GM19455 (cell line): Measurements from ENCODE around the gene OR51T1.
"Not testable (repeated sequence)": the region's sequence is repeated elsewhere in the genome, so short reads cannot be mapped to it uniquely, and the experiment has no call there.

Source experiments
- ATAC-seq: cut with Tn5 transposase; IDR thresholded peaks from one replicate; pipeline ENCODE4 v1.9.1; 2021; ENCODE audit not compliant: unreplicated experiment

Gene OR51T1, protein sequence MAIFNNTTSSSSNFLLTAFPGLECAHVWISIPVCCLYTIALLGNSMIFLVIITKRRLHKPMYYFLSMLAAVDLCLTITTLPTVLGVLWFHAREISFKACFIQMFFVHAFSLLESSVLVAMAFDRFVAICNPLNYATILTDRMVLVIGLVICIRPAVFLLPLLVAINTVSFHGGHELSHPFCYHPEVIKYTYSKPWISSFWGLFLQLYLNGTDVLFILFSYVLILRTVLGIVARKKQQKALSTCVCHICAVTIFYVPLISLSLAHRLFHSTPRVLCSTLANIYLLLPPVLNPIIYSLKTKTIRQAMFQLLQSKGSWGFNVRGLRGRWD

DNA sequence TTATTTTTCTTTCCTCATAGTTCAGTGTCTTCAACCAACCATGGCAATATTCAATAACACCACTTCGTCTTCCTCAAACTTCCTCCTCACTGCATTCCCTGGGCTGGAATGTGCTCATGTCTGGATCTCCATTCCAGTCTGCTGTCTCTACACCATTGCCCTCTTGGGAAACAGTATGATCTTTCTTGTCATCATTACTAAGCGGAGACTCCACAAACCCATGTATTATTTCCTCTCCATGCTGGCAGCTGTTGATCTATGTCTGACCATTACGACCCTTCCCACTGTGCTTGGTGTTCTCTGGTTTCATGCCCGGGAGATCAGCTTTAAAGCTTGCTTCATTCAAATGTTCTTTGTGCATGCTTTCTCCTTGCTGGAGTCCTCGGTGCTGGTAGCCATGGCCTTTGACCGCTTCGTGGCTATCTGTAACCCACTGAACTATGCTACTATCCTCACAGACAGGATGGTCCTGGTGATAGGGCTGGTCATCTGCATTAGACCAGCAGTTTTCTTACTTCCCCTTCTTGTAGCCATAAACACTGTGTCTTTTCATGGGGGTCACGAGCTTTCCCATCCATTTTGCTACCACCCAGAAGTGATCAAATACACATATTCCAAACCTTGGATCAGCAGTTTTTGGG is at the start of gene OR51T1:
Gene OR51T1, plus strand, starts transcription at position 41 of the 641 bp plus-strand sequence. Its CDS starts 0 bp downstream, at position 41.
- ATAC-seq = no peak

DNA sequence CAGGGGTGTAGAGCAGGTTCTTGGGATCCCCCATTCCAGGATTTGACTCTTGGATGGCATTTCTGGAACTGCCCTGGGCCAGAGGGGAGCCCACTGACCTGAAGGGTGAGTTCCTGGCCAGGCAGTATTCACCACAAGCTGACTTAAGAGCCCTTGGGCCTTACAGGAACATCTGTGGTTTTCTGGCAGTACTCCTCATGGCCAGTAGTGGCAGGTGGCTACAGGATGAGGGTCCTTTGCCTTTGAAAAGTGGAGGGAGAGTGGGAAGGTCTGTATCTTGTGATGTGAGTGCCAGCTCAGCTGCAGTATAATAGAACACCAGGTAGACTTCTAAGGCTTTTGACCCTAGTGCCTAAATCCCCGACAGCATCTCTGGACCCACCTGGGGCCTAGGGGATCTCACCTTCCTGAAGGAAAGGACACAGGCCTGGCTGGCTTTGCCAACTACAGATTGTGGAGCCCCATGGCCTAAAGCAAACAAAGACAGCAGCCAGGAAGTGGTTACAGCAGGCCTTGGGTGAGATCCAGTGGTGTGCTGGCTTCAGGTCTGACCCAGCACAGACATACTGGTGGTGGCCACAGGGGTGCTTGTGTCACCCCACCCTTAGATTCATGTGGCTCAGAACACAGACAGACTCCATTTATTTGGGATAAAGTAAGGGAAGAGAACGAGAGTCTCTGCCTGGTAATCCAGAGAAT is 41.7 kb upstream of the OR51T1 start:
- ATAC-seq = no peak

DNA sequence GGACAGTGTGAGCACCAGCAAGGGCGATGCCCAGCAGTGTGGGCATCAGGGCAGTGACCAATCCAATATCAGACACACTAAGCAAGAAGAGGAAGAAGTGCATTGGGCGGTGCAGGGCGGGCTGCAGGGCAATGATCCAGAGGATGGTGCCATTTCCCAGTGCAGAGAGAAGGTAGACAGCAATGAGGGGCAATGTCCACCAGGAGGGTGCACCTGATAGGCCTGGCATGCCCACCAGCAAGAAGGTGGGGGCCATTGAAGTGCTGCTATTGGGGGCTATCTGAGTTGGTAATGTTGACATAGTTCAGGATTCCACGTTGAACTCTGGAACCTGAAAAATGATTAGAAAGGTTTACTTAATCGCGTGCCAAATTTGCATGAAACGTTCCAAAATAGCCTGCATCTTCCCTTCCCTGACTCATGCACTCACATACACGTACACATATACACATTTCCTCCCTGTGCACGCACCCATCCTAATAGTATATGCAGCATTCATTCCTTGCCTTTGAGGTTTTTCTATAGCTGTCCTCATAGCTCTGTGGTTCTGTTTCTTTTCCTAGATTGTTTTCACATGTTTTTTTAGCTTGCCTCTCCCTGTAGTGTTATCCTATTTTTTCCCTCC is 32.7 kb upstream of the OR51T1 start, which contains the start of gene OR51S1:
Gene OR51S1, minus strand, starts transcription at position 301 of the 625 bp plus-strand sequence. Its CDS starts 0 bp downstream, at position 301.
- no peak for ATAC-seq

DNA sequence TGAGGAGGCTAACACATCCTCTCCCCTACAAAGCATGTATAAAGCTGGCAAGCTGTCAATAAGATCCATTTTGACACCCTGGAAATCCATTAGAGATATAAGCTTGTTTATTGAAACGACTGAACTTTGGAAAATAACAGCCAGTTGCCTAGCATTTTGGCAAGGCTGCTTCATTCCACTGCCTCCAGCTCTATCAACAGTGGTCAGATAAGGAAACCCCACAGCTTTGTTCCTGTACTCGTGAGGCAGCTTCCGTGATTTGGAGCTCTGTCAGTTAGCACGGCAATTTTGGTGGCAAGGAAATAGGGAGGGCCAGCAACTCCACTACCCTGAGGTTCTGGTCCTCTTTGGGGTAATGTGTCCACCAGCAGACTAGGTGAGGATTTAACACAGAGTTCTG is 30.7 kb upstream of the OR51T1 start:
- ATAC-seq = no peak

DNA sequence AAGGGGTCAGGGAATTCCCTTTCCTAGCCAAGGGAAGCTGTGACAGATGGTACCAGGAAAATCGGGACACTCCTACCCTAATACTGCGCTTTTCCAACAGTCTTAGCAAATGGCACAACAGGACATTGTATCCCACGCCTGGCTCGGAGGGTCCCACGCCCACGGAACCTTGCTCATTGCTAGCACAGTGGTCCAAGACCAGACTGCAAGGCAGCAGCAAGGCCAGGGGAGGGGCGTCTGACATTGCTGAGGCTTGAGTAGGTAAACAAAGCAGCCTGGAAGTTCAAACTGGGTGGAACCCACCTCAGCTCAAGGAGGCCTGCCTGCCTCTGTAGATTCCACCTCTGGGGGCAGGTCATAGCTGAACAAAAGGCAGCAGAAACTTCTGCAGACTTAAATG is 27.4 kb upstream of the OR51T1 start:
- ATAC-seq = not testable (repeated sequence)

DNA sequence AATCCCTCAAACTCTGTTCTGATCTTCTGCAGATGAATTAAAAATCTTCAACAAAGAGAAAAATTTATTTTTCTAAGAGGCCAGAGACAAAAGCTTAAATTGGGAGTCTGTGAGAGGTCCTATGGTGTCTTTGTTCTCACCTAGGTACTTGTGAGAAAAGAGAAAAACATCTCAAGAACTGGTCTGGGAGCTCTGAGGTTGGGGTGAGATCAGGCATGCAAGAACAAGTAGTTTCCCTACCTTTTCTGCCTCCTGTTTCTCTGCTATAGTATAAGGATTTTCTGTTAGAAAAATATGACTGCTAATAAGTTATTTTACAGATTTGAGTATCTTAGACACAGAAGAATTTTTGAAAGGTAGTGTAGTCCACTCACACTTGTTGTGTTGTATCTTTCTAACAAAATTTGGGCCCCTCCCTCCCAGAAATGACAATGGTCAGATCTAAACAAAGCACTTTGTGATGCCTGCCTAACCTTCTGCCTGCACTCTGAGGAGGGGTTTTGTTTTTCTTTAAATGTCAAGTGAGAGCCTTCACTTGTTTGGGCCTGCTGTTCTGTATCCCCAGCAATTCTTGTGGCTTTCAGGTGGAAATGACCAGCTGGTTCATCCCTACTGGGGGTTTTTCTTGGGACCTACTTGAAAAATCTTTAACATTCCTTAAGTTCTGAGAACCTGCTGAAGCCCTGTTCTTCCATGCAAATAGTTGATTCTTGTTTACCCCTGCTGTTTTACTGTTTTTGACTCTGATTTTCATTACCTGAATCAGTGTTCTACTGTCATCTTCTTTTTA is 19.1 kb upstream of the OR51T1 start:
- no peak for ATAC-seq

DNA sequence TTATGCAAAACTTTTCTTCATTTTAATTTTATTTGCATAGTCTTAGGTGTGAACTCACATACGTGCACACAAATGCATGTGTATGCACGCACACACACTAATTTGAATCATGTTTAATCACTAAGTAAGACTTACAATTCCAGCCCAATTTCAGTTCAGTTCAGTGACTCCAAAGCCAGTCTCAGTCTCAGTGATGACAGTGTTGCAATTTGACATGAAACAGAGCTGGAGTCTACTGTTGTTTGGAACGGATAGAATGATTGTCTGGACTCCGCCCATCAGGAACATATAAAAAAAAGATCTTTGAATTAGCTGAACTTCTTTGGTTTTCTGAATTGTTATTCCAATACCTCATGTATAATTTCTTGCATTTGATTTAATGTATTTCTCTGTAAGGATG is 17.8 kb upstream of the OR51T1 start:
- no peak for ATAC-seq

DNA sequence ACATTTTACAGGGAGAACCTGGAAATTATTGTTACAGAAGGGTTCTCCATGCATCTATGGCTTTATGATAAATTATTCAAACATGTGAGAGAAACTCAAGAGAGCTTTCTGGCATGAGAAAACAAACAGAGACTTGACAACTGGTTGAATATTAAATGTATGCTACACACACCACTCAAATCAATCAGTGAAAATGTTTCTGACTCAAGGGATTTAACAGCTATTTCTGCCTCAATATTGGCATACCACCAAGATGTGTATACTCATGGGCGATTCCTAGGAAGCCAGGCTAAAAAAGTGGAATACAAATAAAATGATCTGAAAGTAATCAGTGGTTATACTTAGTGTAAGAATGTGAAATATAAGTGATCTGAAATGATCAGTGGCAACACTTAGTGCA is 15.8 kb upstream of the OR51T1 start:
- no peak for ATAC-seq

DNA sequence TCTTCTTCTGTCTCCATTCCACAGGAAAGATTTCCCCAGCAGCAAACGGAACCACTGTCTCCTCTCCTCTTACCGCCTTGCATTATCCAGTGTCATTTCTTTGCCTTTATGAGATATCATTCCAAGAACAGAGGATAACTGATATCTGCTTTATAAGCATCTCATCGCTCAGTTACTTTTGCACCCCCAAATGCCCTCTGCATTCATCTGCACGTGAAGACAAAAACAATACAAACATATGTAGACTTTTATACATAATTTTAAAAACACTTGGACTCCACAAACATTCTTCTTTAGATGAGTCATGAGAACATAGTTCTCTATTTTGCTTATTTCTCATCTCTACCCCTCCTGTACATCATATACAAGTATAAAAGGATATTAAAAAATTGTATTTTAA is 512 bp upstream of the OR51T1 start:
- ATAC-seq = no peak

DNA sequence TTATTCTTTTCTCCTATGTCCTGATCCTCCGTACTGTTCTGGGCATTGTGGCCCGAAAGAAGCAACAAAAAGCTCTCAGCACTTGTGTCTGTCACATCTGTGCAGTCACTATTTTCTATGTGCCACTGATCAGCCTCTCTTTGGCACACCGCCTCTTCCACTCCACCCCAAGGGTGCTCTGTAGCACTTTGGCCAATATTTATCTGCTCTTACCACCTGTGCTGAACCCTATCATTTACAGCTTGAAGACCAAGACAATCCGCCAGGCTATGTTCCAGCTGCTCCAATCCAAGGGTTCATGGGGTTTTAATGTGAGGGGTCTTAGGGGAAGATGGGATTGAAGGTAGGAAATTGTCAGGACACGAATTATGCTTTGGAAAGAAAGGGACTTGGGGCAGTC is 843 bp downstream of the OR51T1 start:
- no peak for ATAC-seq

DNA sequence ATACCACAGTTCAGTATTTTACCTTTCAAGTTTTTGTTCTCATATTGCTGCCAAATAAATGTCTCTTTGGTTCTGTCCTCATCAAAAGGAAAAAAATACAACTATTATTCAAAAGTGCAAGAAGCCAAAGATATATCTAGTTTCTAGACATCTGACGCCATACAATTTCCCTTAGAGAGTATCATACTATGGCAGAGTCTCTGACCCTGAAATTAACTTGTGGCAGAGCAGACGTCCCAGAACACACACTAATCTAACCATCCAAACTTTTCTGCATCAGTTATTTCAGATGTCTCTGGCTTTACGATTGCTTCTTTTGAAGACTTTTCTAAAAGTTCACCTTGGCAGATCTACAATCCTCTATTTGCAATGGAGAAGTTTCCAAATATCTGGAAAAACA is 2.7 kb downstream of the OR51T1 start:
- ATAC-seq = no peak

DNA sequence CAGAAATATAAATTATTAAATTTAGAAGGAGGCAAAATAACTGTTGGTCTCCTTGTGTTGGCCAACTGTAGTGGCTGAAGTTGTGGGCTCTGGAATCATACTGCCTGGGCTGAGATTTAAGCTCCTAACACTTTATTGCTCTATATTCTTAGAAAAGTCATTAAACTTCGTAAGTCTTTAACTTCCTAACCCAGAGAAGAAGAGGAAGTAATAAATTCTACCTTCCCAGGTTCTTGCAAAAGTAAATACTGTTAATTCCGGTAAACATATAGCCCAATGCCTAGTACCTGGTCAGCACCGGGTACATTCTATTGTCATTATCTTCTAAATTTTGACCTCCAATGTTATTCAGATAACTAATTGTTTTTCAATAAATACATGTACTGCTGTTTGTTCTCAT is 4.5 kb downstream of the OR51T1 start:
- no peak for ATAC-seq

DNA sequence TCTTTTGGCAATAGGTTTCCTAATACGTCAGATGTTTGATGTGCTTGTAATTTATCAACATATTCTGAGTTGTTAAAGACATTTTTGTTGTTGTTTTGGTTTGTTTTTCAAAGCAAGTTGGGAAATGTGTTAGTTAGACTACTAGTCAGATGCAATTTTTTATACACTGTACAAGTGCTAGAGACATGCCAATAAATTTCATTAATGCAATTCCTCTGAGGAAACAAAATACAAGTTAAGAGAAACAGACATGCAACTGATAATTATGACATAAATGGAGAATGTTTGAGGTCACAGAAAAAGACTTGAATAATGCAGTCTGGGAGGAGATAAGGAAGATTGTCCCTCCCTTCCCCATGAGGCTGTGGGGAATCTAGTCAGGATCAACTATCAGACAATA is 5.9 kb downstream of the OR51T1 start:
- no peak for ATAC-seq

DNA sequence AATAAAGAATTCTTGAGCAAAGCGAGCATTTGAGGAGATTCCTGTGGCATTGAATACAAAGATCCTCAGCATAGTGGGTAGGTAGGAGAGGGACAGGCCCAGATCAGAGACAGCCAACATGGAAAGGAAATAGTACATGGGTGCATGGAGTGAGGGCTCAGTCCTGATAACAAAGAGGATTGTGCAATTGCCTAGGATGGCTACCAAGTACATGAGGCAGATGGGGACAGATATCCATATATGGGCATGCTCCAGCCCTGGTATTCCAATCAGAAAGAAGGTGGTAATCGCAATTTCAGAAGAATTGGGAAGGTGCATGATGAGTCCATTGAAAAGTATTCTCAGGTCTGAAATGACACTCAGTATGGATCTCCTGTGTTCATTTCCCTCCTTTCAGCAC is 8.6 kb downstream of the OR51T1 start:
- no peak for ATAC-seq

DNA sequence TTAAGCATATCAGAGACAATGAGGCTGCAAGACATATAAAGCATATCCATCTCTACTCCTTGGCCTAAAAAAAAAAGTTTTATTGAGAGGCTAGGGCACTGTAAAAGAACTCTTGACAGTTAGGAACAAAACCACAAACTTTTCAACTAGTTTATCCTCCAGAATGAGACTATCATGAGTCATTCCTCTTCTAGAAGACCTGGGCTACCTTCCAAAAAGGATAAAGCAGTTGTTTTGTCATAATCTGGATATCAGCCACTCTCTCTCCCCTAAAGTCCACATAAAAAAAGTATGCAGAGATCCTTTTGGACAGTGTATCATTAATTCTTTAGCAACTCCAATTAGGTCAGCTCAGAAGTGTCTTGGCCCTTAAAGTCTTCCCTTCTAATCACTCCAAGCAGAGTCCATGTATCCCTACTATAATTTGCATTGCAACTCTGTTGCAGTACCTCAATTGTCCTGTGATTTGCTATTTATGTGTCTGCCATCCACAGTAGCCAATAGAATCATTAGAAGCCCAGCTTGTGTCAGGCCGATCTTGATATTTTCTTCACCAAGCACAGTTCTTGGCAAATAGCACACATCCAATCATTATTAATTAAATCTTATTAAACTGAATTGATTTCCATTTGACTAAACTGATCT is 10.4 kb downstream of the OR51T1 start:
- ATAC-seq = no peak

DNA sequence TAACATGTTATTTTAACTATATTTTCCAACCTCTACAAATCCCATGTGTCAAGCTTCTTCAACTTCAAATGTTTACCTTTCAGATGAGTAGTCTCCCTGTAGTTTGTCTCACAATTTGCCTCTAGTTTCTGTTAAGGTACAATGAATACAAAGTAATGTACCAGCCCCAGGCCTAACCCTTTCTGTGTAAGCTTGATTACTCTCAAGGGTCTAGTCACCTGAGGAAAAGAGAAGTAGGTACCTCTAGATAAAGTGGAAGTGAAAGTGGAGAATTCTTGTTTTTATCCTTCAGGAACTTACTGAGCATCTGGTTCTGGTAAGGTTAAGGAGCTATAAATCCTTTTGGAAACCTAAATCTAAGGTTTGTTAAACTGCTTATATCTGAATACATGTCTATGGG is 21.8 kb downstream of the OR51T1 start, which contains the start of gene OR51A7:
Gene OR51A7, plus strand, starts transcription at position 300 of the 400 bp plus-strand sequence. CDS start 3,587 bp downstream, outside the sequence.
- no peak for ATAC-seq

DNA sequence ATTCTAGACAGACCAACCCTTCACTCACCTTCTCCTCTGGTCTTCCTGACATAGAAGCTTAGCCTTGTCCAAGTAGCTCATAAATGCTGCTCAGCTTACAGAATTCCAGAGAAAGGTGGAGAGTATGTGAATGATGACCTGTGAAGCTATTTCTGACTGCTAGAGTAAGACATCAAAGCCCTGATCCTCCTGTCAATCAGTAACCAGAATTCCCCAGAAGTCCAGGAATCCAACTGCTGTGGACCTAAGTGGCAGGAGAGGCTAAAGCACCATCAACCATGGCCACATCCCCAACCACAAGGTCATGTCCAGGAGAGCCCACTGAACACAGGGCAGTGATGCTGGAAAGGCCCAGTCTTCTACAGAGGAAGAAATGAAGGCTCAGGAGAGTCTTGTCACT is 34.9 kb downstream of the OR51T1 start:
- ATAC-seq = no peak

DNA sequence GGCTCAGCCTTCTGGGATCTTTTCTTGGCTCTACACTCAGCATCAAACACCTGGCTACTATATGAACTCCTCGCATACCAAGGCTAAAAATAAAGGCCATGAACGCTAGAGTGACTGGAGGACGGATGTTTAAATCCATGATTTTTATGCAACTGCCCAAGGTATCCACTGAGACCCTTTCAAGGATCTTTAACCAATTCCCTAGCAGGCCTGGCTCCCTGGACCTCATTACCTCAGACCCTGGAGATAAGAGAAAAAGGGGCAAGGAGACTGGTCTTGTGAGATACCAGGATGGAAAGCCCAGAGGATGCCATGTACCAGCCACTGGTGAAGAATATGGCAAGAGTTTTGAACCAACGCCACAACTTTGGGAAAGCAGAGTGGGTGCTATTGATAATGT is 37.5 kb downstream of the OR51T1 start, which contains the start of gene OR51G2:
Gene OR51G2, minus strand, starts transcription at position 101 of the 400 bp plus-strand sequence. CDS start 3,687 bp downstream, outside the sequence.
- ATAC-seq = no peak

DNA sequence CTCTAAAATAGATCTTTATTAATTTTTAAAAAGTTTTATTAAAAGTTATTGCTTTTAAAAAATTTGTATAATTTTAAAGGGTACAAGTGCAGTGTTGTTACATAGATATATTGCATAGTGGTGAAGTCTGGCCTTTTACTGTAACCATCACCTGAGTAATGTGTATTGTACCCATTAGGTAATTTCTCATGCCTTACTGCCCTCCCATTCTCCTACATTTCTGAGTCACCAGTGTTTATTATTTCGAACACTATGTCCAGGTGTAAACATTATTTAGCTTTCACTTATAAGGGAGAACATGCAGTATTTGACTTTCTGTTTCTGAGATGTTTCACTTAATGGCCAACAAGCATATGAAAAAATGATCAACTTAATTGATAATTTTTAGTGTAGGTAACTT is 40.1 kb downstream of the OR51T1 start:
- no peak for ATAC-seq

DNA sequence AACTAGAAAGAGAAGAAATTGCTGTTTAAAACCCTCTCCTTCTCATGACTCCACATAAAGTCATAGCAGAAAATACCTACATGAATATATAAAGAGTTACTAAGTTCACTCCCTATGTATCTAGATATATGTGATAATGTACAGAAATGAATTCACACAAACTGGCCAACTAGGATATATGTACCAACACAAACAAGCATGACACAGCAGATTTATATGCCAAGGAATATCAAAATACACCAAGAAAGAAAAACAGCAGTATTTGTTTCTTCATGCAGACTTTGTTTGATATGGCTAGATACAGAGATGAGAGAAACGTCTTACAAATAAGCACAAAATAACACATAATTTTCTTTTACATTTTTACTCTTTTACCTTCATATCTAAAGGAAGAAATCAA is 40.6 kb downstream of the OR51T1 start:
- no peak for ATAC-seq
